GM12874 (cell line): Measurements from ENCODE around the gene HPCAL1.

ENCODE experiments used
- TF ChIP-seq, protein P1 (sequence below): IDR thresholded peaks from 2 replicates; pipeline ENCODE4 v1.5.1; 2011; ENCODE audit warnings: low read depth, mild to moderate bottlenecking, control low read depth, low read length, moderate library complexity; ENCODE audit not compliant: insufficient read depth

HPCAL1 gene

DNA sequence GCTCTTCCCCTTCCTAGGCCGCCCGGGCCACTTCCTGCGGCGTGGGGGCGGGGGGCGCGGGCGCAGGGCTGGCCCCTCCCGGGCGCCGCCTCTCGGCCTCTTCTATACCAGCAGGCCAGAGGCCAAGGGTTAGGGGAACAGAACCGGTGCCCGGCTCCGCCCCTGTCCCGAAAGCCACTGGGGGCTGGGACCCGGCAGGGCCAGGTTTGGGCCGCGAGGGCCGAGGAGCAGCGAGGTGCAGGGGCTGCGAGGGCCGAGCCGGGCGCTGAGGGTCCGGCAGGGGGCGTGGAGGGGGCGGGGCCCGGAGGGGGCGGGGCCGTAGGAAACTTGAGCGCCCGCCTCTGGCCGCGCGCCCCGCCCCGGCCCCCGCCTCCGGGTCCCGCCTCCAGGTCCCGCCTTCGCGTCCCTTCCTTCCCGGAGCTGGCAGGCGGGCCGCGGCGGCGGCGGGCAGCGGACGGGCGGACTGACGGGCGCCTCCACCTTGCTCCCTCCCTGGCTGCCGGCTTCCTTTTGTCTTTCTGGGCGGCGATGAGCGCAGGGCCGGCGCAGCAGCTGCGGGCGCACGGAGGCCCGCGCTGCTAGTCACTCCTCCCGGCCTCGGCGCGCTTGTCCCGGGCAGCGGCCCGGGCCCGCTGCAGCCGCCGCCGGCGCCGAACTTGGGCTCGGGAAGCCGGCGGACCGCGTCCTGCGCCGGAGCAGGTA is at the start of gene HPCAL1:
TSS of gene HPCAL1 (plus strand) at position 426 of the 702 bp plus-strand sequence. CDS start 116,854 bp downstream, outside the sequence.
- TF ChIP-seq, protein P1, sequence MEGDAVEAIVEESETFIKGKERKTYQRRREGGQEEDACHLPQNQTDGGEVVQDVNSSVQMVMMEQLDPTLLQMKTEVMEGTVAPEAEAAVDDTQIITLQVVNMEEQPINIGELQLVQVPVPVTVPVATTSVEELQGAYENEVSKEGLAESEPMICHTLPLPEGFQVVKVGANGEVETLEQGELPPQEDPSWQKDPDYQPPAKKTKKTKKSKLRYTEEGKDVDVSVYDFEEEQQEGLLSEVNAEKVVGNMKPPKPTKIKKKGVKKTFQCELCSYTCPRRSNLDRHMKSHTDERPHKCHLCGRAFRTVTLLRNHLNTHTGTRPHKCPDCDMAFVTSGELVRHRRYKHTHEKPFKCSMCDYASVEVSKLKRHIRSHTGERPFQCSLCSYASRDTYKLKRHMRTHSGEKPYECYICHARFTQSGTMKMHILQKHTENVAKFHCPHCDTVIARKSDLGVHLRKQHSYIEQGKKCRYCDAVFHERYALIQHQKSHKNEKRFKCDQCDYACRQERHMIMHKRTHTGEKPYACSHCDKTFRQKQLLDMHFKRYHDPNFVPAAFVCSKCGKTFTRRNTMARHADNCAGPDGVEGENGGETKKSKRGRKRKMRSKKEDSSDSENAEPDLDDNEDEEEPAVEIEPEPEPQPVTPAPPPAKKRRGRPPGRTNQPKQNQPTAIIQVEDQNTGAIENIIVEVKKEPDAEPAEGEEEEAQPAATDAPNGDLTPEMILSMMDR, result peak; percentile 75

GRCh38 chr2:10253596-10254372 is 48.9 kb upstream of the HPCAL1 start:
- TF ChIP-seq, protein P1, result no peak

DNA sequence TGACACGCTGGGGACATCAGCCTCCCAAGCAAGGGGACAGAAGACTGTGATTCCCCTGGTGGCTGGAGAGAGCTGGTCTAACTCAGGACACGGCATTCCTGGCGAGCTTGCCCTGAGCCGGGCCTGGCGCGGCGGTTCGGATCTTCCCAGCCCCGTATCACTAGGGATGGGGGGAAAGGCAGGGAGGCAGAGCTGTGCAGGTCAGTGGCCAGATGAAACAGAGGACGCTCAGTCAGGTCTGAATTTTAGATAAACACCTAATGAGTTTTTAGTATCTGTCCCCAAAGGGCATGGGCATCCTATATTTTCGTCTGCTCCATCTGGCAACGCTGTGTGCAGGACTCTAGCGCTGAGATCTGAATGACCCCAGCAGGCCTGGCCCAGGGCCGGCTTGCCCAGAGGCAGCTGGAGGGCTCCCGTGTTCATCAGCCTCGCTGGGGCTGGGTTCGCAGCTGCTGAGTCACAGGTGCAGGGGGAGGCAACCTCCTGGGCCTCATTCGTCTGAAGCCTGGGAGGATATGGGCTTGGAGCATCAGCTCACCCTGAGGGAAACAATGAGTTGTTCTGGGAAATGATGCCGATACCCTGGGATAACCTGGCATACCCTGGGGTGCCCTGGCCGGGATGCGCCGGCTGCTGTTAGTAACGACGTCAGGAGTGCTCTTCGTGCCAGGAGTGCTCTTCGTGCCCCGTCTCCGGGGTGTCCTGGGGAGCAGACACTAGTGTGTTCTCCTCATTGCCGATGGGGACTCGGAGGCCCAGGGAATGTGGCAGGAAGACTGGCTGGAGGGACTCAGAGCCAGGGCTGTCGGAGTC is 48.1 kb upstream of the HPCAL1 start:
- TF ChIP-seq, protein P1, result no peak

DNA sequence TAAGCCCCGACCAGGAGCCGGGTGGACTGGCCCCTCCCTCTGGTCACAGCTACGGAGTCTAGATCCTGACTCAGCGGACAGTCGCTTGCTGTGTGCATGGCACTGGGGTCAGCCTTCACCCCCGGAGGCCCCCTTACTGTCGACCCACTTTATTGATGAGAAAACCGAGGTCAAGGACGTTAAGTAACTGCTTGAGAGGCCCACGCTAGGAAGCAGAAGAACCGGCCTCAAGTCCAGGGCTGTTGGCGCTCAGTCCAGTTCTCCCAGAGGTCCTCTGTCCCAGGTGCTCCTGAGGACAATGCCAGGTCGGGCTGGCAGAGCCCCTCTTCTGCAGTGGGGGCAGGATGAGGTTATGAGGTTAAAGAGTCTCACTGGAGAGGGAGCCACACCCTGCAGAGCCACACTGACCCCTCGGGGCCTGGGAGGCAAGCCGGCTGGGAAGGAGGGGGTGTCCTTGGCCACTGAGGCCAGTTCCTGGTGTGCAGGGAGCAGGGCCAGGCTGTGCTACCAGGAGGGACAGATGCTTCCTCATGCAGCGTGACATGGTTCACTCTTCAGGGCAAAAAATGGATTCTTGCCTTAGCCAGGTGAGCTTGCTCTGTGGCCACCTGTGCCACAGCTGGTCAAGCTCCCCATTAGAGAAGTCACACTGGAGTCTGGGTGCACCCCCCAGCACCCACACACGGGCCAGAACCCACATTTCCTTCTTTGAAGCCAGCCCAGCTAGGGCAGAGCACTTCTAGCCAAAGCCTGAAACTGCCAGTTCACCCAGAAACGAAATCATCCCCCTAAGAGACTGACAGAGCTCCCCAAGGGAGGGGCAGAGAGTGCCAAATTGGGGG is 47.3 kb upstream of the HPCAL1 start:
- TF ChIP-seq, protein P1, result no peak

GRCh38 chr2:10256031-10256514 is 46.6 kb upstream of the HPCAL1 start:
- TF ChIP-seq, protein P1, result no peak

DNA sequence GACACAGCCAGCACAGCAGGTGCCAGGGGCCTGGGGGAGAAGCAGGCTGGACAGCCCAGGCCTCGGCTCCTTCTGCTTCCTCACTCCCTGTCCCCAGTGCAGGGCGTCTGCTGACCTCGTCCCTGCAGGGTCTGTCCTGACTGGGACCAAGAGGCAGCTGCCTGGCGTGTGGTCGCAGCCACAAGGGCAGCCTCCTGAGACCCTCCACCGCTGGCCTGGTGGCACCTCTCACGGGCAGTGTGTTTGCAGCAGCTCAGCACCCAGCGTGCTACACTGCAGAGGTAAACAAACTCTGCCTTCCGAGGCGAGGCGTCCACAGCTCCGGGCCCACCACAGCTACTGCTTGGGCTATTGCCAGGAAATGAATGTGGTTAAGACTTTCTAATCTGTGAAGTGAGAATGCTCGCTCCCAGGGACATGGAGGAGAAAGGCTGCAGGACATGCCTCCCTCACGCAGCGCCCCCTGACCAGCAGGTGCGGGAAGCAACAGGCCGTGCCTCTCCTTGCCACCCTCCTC is 46.1 kb upstream of the HPCAL1 start:
- TF ChIP-seq, protein P1, result no peak
